Measurements from ENCODE around the gene RTN4RL1.

DNA sequence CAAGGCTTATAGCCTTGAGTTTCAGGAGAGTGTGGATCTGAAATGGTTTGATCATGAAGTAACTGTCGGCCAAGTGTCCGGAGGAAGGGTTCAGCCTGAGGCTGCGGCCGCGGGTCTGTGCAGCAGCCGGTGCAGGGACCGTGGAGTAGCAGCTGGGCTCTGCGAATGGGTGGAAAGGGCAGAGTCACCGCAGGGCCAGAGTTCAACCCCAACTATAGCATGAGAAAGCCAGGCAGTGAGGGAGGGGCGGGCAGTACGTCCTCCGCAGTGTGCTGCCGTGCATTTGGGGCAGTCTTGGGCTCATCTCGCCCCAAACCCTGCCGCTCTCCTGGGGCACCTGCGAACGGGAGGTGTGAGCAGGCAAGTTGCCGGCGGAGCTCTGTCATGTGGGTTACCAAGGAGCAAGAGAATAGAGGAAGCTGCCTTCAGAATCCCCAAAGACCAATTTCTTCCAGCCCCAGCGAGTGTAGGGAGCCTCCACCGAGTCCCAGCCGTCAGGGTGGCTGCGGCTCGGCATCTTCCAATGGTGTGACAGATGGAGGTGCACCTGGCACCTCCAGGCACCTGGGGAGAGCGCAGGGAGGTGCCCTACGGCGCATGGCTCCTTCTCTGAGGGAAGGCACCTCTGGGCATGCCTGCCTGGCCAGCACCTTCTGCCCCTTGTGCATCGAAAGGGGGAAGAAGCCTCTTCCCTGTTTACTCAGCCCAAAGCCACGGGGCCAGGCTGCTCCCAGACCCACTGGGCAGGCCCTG lies 108.0 kb downstream of the RTN4RL1 start:
- TF ChIP-seq, protein P1, sequence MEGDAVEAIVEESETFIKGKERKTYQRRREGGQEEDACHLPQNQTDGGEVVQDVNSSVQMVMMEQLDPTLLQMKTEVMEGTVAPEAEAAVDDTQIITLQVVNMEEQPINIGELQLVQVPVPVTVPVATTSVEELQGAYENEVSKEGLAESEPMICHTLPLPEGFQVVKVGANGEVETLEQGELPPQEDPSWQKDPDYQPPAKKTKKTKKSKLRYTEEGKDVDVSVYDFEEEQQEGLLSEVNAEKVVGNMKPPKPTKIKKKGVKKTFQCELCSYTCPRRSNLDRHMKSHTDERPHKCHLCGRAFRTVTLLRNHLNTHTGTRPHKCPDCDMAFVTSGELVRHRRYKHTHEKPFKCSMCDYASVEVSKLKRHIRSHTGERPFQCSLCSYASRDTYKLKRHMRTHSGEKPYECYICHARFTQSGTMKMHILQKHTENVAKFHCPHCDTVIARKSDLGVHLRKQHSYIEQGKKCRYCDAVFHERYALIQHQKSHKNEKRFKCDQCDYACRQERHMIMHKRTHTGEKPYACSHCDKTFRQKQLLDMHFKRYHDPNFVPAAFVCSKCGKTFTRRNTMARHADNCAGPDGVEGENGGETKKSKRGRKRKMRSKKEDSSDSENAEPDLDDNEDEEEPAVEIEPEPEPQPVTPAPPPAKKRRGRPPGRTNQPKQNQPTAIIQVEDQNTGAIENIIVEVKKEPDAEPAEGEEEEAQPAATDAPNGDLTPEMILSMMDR (tag by site-specific recombination; IDR thresholded peaks at IDR 0.05) = no peak
- TF ChIP-seq INSM2 (tag by site-specific recombination; IDR thresholded peaks at IDR 0.05) (no peak), ZNF837 (tag by site-specific recombination; IDR thresholded peaks at IDR 0.05) (no peak), ZNF658 (tag by site-specific recombination; IDR thresholded peaks at IDR 0.05) (no peak), IKZF3 (tag by site-specific recombination; IDR thresholded peaks at IDR 0.05) (no peak), ZNF398 (tag by site-specific recombination; IDR thresholded peaks at IDR 0.05) (no peak), ZNF335 (tag by site-specific recombination; conservative IDR thresholded peaks at IDR 0.05) (no peak), MYNN (tag by site-specific recombination; IDR thresholded peaks at IDR 0.05; ENCODE audit: borderline replicate concordance) (no peak), ZNF133 (tag by site-specific recombination; IDR thresholded peaks at IDR 0.05) (no peak)
- TF ChIP-seq, protein P2, sequence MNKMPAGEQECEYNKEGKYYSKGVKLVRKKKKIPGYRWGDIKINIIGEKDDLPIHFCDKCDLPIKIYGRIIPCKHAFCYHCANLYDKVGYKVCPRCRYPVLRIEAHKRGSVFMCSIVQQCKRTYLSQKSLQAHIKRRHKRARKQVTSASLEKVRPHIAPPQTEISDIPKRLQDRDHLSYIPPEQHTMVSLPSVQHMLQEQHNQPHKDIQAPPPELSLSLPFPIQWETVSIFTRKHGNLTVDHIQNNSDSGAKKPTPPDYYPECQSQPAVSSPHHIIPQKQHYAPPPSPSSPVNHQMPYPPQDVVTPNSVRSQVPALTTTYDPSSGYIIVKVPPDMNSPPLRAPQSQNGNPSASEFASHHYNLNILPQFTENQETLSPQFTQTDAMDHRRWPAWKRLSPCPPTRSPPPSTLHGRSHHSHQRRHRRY (tag by site-specific recombination; IDR thresholded peaks at IDR 0.05) = no peak
- TF ChIP-seq, protein P3, sequence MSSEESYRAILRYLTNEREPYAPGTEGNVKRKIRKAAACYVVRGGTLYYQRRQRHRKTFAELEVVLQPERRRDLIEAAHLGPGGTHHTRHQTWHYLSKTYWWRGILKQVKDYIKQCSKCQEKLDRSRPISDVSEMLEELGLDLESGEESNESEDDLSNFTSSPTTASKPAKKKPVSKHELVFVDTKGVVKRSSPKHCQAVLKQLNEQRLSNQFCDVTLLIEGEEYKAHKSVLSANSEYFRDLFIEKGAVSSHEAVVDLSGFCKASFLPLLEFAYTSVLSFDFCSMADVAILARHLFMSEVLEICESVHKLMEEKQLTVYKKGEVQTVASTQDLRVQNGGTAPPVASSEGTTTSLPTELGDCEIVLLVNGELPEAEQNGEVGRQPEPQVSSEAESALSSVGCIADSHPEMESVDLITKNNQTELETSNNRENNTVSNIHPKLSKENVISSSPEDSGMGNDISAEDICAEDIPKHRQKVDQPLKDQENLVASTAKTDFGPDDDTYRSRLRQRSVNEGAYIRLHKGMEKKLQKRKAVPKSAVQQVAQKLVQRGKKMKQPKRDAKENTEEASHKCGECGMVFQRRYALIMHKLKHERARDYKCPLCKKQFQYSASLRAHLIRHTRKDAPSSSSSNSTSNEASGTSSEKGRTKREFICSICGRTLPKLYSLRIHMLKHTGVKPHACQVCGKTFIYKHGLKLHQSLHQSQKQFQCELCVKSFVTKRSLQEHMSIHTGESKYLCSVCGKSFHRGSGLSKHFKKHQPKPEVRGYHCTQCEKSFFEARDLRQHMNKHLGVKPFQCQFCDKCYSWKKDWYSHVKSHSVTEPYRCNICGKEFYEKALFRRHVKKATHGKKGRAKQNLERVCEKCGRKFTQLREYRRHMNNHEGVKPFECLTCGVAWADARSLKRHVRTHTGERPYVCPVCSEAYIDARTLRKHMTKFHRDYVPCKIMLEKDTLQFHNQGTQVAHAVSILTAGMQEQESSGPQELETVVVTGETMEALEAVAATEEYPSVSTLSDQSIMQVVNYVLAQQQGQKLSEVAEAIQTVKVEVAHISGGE (tag by site-specific recombination; conservative IDR thresholded peaks at IDR 0.05; ENCODE audit: low read depth) = no peak

Data from HEK293 (cell line).